Right renal cortex interstitium (tissue), 3 donors: ENCODE data around the gene ACADS. TPM values are rescaled to one million over a fixed set of nuclear protein-coding genes. Genes with fewer than 3 reads are reported as not detected.
"Not testable (repeated sequence)": the region's sequence is repeated elsewhere in the genome, so short reads cannot be mapped to it uniquely, and the experiment has no call there.

Experiments
- DNase-seq, 3 donors: peaks; one replicate each; pipeline ENCODE4 v3.0.0-alpha.2; 2013; ENCODE audit warnings: low read depth in 3 of 3, low spot score in 2 of 3
- polyA plus RNA-seq, 3 donors: library from polyadenylated mRNA; unstranded; fragments of 120-200 nt; gene quantifications; one replicate each; pipeline ENCODE4 v1.2.1, GENCODE V29; 2013; ENCODE audit not compliant: insufficient read length in 3 of 3

Gene ACADS
- polyA plus RNA-seq, 3 donors, result 15.8 to 19.9 (median 16.8) TPM

DNA sequence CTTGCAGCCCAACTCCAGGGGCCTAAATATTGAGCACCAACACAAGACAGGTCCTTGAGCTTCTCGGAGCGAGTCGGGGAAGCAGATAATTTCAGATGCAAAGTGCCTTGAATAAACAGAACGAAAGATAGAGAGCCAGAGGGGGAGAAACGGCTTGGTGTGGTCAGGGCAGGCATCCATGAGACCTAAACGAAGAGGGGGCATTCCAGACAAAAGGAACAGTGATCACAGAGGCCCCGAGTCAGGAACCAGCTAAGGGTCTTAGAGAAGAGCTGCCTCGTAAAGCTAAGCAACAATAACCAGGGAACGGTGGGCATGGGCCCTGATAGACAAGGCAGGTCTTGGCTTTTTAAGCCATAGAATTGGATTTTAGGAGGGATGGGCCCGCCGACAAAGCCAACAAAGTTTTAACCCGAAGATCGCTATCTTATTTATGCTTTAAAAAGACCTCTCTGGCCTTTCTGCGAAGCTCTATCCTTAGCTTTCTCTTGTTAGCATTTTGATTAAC is 421 bp upstream of the ACADS start:
- DNase-seq, result no peak

DNA sequence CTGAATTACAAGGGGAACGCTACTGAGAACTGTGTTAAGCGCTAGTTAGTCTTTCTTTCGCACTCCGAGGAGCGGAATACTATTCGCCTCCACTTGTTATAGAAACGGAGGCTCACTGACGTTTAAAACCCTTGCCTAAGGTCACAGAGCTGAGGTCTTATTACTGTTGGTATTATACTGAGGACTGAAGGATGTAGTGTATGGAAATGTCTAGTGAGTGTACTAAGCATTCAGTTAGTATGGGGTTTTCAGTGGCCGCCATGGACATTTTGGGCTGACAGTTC is 826 bp downstream of the ACADS start:
- DNase-seq, result no peak

DNA sequence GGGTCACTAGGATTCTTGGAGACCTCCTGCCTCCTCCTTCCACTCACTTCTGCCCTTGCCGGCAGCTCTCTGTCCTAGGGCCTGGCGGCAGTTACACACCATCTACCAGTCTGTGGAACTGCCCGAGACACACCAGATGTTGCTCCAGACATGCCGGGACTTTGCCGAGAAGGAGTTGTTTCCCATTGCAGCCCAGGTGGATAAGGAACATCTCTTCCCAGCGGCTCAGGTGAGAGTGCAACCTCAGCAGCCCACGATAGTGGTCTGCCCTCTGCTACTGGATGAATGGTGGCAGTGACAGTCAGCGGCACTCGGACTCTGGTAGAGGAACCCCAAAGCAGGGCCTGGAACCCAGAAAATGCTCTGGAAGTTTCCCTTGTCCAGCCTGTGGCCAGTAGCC is 1.3 kb downstream of the ACADS start:
- no peak for DNase-seq

DNA sequence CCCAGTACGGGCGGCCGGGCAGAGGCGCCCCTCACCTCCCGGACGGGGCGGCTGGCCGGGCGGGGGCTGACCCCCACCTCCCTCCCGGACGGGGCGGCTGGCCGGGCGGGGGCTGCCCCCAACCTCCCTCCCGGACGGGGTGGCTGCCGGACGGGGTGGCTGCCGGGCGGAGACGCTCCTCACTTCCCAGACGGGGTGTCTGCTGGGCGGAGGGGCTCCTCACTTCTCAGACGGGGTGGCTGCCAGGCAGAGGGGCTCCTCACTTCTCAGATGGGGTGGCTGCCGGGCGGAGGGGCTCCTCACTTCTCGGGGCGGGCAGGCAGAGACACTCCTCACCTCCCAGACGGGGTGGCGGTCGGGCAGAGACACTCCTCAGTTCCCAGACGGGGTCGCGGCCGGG is 6.6 kb downstream of the ACADS start:
- not testable (repeated sequence) for DNase-seq

DNA sequence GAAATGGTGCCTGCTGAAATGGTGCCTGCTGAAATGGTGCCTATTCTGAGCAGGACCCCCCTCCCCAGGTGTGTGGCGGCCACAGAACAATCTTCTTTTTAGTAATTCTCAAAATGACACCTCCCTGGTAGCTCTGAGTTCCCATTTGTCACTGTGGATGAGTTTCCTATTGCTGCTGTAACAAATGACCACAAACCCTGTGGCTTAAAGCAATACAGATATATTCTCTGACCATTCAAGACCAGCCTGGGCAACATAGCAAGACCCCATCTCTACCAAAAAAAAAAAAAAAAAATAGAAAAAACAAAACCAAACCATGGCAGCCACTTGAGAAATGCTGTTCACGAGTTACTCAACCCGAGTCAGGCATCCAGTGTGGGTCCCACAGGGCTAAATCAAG is 7.9 kb downstream of the ACADS start:
- DNase-seq, result no peak

DNA sequence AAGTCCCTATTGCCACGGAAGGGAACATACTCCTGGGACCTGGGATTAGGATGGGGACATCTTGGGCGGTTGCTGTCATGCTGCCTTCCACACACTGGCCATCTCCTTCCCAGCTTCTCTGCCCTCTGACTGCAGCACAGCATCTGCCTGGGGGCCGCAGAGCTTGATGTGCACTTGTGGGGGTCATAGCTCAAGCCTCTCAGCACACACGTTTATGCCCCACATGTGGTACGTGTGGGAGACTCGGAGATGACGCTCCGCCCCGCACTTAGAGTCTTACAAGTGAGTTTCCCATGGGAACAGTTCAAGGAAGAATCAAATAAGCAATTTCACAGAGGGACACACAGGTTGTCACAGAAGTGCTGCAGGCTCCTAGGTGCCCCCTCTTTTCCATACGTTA is 8.6 kb downstream of the ACADS start:
- no peak for DNase-seq

DNA sequence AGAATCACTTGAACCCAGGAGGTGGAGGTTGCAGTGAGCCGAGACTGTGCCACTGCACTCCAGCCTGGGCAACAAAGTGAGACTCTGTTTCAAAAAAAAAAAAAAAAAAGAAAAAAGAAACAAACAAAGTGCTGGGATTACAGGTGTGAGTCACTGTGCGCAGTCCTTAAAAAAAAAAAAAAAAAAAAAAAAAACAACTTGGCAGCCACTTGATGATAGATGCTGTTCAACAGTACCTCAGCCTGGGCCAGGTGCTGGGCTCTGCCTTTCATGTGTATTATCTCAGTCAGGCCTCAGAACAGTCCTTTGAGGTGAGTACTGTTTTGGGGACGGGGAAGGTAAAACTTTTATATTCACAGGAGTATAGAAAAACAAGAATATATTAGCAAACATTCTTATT is 9.6 kb downstream of the ACADS start:
- DNase-seq, result no peak

DNA sequence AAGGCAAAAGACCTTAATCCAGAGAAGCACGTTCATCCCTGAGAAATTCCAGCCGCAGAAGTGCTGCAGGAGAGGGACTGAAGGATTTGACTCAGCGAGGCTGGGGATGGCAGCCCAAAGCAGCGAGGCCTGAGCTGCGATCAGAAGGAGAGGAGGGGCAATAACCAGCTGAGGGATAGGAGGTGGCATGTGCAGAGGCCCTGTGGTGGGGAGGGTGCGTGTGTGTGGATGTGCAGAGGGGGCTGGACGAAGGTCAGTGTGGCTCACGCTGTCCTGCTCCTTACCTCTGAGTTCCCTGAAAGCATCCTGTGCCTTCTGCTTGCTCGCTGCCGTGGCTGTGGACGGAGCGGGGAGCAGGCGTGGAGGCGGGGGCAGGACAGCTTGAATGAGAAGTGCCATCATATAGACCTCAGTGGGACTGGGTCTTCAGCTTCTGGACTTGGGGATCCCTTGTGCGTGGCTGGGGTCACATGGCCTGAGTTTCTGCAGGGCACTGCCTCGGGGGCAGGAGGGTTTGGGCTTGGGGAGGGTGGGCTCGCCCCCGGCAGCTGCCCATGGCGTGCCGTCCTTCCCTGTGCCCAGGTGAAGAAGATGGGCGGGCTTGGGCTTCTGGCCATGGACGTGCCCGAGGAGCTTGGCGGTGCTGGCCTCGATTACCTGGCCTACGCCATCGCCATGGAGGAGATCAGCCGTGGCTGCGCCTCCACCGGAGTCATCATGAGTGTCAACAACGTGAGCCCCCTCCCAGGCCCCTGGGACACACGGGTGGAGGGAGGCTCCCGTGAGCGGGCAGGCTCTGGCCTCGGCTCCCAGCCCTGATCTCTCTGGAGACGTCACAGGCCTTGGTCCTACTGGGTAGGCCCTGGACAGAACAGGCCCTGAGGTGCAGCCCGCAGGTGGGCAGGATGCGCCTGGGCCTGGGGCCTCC is 11.0 kb downstream of the ACADS start:
- DNase-seq, result no peak

DNA sequence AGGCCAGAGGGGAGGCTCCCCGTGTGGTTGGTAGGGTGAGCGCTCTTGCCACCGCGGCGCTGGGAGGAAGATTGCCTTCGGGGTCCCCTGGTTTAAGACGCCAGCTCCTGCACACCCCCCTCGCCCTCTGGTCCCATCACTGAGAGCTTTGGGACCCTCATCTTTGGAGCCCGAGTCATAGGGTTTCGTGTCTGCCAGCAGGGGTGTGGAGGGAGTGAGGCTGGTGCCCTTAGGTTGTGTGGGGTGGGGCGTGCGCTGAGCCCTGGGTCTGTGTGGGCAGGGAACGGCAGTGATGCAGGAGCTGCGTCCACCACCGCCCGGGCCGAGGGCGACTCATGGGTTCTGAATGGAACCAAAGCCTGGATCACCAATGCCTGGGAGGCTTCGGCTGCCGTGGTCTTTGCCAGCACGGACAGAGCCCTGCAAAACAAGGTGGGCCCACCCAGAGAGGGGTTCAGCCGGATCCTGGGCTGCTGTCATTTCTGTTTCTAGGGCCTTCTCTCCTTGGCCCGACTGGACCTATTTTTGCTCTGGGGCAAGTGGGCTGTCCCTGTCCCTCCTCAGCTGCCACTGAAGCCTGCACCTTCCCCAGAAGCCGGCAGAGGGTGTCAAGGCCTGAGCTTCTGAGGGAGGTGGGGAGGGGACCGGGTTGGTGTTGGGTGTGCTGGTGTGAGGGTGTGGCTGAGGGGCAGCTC is 12.1 kb downstream of the ACADS start:
- DNase-seq, result no peak

DNA sequence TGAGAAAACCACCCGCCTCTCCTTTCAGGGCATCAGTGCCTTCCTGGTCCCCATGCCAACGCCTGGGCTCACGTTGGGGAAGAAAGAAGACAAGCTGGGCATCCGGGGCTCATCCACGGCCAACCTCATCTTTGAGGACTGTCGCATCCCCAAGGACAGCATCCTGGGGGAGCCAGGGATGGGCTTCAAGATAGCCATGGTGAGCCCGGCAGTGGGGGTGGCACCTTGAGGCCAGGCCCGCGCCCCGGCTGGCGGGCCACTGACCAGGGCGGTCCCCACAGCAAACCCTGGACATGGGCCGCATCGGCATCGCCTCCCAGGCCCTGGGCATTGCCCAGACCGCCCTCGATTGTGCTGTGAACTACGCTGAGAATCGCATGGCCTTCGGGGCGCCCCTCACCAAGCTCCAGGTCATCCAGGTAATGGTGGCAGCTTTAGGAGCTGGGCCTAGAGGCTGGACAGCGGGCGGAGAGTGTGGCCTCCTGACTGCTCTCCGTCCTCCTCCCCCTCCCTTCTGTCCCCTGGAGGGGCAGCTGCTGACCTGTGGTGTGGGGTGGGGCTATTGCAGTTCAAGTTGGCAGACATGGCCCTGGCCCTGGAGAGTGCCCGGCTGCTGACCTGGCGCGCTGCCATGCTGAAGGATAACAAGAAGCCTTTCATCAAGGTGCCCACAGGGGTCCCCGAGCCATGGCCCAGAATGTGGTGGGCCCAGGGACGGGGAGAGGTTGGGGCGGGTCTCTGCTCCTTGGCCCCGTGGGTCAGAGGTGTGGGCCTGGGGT is 12.8 kb downstream of the ACADS start:
- no peak for DNase-seq

DNA sequence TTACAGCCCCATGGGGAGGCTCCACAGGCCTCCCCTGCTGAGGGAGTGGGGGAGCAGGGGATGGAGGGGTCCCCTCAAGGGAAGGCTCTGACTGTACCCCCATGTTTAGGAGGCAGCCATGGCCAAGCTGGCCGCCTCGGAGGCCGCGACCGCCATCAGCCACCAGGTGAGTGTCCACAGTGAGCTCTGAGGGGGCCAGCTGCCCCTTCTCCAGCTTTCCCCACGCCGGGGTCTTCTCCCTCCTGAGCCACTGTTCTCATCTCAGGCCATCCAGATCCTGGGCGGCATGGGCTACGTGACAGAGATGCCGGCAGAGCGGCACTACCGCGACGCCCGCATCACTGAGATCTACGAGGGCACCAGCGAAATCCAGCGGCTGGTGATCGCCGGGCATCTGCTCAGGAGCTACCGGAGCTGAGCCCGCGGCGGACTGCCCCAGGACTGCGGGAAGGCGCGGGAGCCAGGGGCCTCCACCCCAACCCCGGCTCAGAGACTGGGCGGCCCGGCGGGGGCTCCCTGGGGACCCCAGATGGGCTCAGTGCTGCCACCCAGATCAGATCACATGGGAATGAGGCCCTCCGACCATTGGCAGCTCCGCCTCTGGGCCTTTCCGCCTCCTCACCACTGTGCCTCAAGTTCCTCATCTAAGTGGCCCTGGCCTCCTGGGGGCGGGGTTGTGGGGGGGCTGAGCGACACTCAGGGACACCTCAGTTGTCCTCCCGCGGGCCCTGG is 13.6 kb downstream of the ACADS start:
- no peak for DNase-seq

DNA sequence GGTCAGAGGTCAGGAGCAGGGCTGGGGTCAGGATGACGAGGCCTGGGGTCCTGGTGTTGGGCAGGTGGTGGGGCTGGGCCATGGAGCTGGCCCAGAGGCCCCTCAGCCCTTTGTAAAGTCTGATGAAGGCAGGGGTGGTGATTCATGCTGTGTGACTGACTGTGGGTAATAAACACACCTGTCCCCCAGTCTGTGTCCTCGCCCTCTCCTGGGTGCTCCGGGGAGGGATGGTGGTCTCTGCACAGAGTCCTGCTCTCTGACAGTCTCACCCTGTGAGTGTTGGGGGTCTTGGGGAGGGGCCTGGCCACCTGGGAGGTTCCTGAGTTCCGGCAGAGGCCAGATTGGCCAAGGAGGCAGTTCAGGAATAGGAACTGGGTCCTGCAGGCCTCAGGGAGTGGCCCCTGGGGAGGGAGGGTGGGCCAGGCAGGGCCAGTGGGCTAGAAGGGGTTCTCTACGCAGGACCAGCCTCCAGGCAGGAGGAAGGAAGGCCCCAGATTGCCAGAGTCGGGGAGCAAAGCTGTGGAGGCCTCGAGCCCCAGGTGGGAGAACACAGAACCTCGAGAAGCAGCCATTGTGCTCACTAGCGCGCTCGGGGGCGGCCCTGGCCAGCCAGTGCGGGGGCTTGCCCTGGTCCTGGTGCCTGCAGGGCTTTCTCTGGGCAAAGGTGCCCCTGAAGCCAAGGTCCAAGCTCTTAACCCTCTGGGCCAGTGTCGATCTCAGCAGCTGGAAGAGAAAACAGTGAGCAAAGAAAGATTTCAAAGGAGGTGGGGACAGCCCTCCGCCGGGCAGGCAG is 14.4 kb downstream of the ACADS start:
- no peak for DNase-seq

DNA sequence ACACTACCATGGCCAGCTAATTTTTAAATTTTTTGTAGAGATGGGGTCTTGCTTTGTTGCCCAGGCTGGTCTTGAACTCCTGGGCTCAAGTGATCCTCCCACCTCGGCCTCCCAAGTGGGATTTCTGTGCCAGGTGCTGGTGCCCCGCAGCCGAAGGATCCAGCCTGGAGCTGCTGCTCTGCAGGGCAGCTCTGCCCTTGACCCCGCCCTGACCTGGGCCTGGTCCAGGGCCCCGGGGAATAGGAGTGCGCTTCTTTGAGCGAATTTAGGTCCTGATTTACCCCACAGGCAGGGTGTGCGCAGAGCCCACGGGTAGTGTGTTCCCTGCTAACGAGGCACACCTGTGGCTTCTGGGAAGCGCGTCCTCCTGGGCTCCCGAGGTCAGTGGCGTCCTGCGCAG is 15.2 kb downstream of the ACADS start:
- no peak for DNase-seq

DNA sequence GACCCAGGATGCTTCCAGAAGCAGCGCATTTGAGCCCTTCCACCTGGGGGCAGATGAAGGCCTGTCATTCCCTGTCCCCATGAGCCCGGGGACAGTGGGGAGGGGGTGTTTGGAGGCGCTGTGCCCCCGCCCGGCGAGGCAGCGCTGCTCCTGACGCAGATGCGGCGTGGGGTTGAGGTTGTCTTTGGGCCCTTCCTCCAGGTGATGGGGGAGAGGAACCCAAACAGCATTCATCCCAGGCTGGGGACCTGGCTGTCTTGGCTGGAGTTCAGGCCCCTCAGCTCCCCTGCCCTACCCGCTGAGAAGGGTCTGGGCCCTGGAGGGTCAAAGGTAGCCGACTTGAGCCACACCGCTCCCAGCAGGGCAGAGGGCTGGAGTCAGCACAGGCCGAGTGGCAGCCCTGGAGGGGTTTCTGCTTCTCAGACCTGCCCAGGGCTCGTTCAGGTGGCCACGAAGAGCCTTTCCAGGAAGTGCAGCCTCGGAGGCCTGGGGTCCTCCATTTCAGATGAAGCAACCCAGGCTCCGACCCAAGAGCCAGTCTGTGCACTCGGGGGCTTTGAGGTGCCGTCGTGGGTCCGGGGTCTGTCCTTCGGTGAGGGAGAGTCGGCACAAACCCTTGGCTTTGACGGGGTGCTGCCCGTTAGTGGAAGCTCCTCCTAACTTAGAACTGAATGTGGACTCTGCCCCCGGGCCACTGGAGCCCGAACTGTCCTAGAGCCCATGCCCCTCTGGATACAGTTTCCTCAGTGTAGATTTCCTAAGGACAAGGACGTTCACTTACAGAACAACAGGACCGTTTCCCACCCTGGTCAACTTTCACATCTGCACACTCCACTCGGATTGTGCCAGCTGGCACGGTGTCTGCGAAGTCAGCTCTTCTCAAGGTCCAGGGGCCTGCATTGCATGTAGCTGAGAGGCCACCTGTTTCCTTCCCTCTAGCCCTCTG is 16.1 kb downstream of the ACADS start:
- no peak for DNase-seq

DNA sequence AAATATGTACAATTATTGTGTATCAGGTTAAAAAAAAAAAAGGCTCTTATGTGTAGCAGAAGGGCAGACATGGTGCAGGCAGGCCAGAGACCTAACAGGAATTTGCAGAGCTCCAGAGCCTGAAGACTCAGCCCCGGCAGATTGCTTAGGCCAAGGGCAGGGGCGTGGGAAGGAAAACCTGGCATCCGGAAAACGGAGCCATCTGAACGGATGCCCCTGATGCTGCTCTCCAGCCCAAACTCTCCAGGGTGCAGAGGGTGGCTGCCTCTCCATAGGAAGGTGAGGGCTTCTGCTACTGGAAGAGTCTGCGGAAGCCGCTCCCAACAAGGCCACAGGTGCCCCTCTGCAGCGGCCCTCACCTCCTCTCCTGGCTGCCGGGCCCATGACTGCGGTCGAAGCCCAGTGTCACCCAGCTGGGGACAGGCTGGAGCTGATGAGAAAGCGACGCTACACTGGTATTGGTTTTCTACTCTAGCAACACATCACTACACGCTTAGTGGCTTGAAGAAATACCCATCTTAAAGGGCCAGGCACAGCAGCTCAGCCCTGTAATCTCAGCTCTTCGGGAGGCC is 19.4 kb downstream of the ACADS start:
- DNase-seq, result no peak

DNA sequence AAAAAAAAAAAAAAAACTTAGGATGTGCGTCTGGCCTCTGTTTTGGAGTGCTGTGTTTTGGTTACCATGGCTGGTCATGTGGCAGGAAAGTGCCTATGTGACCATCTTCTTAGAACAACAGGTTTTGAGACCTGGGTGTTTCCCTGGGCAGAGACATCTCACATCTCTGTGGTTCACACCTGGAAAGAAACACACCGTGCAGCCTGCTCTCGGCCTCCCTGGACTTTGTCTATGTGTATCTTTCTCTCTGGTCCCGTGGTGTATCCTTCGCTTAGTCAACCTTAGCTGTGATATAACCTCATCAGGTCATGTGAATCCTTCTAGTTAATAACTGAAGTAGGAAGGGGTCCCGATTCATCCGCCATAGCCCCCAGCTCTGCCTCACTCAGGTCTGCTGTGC is 22.6 kb downstream of the ACADS start:
- no peak for DNase-seq

DNA sequence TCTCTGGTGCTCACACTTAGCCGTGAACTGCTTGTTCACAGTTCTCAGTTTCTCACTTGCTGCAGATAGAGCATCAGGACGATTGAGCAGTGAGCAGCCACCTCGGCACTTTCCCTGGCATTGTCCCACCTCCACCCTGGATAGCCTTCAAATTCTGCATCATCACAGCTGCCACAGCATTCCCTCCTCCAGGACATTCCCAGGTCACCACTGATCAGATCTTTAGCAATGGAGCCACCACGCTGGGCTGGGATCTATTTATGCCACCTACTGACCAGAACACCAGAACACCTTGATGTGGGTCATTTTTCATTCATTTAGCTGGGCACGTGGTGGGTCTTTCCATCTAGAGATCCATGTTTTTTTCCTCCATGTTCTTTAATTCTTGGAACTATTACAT is 23.6 kb downstream of the ACADS start:
- no peak for DNase-seq

DNA sequence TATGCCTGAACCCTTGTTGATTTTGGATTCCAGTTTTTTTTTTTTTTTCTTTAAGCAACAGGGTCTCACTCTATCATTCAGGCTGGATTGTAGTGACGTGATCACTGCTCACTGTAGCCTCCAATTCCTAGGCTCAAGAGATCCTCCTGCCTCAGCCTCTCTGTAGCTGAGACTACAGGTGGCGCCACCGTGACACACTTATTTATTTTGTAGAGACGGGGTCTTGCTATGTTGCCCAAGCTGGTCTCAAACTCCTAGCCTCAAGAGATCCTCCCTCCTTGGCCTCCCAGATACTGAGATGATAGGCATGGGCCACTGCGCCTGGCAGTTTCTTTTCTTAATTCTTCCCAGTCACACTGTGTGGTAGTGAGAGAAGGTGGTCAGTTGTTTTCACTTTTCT is 25.2 kb downstream of the ACADS start:
- no peak for DNase-seq
